Endothelial cell of hepatic sinusoid (primary cell): ENCODE results near the gene GPC5.
"Not testable (repeated sequence)": the region's sequence is repeated elsewhere in the genome, so short reads cannot be mapped to it uniquely, and the experiment has no call there.

Experiments used
- in situ Hi-C: cut with HindIII; loops from 2 replicates; pipeline ENCODE4 v1.10.0; 2017; ENCODE audit warnings: low sequenced_read_pairs

GPC5 gene

DNA sequence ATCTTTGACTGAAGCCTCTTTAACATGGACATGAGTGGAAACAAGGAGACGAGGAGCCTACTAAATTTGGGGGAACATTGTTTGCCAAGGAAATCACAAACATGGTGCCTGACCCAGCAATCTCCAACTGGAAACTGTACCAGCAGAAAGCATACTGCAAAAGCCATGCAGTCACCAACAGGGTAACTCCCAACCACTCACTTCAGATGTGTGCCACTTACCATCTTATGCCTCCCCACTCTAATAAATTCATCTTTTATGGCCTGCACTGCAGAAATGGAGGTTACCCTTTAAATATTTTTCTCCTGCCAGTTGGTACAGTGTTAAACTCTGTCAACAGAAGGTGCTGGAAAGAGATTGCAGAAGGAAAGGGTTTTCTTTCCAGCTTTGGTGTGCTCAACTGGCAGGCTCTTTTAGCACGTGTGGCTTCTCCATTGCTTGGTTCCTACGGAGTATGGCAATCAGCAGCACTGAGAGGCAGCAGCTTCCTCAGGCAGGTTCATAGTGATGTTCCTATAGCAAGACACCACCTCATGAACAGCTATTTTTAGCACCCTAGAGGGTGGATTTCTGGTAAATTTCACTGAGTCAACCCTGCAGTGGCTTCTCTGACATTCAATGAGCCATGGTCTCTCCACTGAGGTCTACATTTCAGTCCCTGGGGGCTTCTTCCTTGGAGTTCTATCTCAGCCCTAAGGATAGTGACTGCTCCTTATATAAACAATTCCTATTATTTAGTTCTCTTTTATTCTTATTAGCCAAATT is 29.6 kb upstream of the GPC5 start:
- in situ Hi-C loops: no loop called here

- in situ Hi-C loops: no loop called here
Observed at GRCh38 chr13:91369441-91369831, 29.0 kb upstream of the GPC5 start.

- in situ Hi-C loops: no loop called here
Observed at GRCh38 chr13:91370501-91370900, 27.9 kb upstream of the GPC5 start.

DNA sequence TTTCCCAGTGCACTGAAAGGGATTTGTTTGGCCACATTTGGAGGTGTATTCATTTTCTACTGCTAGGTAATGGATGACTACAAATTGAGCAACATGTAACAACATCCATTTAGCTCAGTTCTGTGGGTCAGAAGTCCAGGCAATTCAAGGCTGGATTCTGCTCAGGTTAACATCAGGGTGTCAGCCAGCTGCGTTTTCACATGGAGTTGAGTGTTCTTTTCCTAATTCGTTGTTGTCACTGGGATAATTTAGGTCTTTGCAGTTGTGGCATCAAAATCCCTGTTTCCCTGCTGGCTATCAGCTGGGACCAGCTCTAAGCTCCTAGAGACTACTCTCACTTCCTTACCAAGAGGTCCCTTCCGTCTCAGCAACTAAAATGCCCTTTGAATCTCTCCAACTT is 25.5 kb upstream of the GPC5 start:
- in situ Hi-C loops: no loop called here

DNA sequence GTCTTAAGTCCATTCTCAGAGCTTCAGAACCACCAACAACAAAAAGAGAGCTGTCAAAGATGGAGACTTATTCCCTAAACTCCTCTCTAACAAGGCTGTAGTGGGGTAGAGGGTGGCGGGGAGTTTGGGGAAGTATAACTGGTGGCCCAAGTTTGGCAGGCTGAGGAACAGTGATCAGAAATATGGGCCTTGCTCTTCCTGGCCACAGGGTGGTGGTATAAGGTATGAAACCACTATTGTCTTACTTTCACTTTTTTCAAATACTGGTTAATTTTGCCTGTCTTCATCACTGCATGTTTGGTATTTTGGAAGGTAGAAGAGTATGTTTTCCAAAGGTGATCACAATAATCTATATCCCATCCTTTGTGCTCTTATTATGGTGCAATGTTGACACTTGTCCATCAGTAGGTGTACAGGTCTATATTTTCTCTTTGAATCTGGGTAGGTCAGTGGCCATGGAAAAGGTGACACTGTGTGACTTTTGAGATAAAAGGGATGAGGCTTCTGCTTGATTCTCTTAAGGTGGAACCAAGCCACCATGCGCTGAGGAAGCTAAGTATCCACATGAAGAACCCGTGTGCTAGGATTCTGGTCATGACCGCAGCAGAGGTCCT is 23.2 kb upstream of the GPC5 start:
- in situ Hi-C loops: no loop called here

- in situ Hi-C loops: no loop called here
Observed at GRCh38 chr13:91381371-91381770, 17.1 kb upstream of the GPC5 start.

DNA sequence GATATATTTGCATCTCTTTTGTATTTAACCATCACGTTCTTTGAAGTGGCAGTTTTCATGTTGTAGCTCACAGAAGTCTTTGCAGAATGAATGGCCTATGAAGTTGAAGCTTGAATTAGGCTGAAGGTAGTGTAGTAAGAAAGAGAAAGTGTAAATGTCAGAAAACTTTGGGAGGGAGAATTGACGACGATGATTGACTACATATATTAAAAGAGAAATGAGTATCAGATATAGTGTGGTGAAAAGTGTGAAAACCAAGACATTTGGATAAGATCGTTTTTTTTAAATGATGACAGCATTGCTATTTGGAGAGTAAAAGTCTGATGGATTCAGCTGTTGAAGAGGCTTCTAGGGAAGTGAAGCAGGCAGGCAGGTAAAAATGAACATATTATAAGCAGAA is 14.6 kb upstream of the GPC5 start:
- in situ Hi-C loops: no loop called here

- in situ Hi-C loops: no loop called here
Observed at GRCh38 chr13:91384896-91385295, 13.5 kb upstream of the GPC5 start.

- in situ Hi-C loops: no loop called here
Observed at GRCh38 chr13:91389186-91389585, 9.2 kb upstream of the GPC5 start.

DNA sequence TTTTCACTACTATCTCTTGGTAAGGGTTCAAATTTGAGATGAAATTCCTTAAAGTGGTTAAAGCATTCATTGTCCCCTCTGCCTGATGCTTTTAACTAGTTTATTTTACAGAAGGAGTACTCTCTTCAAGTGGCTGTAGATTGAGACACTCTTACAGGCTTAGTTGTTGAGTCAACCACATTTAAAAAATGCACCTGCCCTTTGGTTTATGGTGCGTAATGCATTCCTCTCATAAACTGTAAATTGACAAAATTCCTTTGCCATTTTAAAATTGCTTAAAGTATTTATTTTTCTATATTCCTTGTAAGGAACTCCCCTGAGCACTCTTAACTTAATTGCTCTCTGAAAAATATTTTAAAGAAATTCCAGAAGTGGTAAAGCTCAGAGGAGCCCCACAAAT is 826 bp upstream of the GPC5 start:
- in situ Hi-C loops: no loop called here

DNA sequence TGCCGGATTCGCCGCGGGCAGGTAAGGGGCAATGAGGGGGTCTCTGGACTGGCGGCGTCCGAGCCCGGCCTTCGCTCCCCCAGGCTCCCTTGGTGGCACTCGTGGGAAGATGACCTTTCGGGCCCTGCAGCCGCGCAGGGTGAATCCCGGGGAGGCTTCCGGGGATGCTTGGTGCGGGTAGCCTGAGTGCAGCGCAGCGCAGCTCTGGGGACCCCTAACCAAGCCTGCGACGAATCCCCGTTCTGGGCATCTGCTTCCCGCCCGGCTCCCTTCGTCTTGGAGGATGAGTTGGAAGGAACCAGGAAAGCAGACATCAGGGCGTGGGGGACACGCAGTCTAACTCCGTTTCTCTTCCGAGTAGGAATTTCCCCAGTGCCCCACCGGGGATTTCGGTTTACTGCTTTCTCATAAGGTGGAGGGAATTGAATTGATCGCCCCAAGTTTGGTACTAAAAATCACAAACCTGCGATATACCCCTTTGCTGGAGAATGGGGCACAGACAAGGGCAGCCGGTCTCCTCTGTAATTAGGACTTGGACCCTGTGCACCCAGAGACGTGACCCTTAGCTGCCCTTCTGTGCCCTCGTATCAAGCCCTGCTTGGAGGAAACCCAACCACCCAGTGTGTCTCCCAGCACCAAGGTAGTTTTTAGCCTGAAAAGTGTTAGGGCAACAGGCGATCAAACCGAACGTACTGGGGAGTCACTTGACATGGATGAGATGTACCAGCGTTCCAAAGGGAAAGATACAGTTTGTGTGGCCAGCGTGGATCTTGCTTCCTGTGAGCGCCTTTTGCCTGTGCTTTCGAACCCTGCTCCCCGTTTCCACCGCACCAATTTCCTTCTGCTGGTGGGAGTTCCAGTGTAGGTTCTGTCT is 1.0 kb downstream of the GPC5 start:
- in situ Hi-C loops: no loop called here

DNA sequence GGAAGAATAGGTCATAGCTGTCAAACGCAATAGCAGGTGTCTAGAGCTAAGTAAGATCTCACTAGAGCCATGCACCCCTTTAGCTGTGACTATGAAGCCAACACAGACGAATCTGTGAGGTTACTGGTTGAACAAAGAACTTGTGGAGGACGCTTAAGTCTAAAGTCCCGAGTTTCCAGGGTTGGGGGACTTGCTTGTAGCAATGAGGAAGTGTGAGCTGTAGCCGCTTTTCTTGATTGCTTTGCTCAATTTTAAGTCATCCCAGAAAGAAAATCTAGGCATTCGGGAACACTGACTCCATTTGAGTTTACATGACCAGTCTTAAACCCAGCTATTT is 1.6 kb downstream of the GPC5 start:
- in situ Hi-C loops: no loop called here

GRCh38 chr13:91400671-91401070 is 2.2 kb downstream of the GPC5 start:
- in situ Hi-C loops: no loop called here

GRCh38 chr13:91401920-91402319 is 3.5 kb downstream of the GPC5 start:
- in situ Hi-C loops: no loop called here

DNA sequence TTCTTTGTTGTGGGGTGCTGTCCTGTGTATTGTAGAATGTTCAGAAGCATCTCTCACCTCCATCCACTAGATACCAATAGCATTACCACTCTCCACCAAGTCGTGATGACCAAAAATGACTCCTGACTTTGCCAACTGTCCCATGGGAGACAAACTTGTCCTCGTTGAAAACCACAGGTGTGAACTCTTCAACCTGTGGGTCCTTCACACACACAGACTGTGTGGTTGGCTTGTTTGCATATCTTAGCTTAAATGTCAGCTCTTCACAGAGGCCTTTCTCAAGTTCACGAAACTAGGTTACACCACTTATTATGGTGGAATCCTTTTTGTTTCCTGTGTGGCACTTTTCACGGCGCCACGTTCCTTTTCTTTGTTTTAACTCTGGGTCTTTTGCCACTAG is 6.8 kb downstream of the GPC5 start:
- in situ Hi-C loops: no loop called here

DNA sequence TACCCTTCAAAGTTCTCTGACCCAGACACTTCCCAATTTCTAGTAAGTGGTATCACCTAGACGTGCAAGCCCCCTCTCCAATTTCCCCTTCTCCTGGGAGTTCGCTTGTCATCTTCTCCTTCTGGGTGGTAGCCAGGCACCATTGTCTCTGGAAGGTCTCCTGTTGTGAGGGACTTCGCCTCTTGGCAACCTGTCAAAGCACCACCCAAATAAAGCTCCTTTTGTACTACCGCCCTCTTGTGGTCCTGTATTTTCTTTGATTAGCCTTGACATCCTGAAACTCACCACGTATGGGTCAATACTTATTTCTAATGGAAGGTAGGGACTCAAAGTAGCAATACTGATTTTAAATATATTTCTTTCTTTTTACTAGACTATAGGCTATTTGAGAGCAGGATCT is 8.2 kb downstream of the GPC5 start:
- in situ Hi-C loops: no loop called here

- in situ Hi-C loops: no loop called here
Observed at GRCh38 chr13:91408971-91409370, 10.6 kb downstream of the GPC5 start.

GRCh38 chr13:91416579-91416978 is 18.2 kb downstream of the GPC5 start:
- in situ Hi-C loops: not testable (repeated sequence)

DNA sequence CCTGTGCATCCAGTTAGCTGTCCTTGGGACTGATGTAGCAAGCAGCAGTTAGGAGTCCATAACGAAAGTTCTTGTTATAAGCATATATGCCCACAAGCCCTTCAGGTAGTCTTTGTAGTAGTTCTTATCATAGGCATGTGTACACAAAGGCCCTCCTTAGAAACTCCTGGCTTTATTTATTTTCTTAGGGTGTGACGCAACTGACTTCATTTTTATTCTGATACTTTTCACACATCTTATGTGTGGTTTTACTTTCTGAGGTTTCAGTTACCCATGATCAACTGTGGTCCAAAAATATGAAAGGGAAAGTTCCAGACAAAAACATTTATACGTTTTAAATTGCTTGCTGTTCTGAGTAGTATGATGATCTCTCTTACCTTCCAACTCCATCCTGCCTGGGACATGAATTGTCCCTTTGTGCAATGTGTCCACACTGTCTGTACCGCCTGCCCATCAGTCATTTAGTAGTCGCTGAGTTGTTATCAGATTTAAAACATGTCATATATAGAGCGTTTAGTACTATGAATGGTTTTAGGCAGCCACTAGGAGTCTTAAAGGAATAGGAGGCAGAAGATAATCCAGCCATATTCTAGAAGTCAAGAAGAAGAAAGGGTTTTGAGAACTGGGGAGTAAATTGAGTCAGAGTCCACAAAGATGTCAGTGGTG is 19.4 kb downstream of the GPC5 start:
- in situ Hi-C loops: no loop called here

GRCh38 chr13:91426913-91427312 is 28.5 kb downstream of the GPC5 start:
- in situ Hi-C loops: no loop called here

DNA sequence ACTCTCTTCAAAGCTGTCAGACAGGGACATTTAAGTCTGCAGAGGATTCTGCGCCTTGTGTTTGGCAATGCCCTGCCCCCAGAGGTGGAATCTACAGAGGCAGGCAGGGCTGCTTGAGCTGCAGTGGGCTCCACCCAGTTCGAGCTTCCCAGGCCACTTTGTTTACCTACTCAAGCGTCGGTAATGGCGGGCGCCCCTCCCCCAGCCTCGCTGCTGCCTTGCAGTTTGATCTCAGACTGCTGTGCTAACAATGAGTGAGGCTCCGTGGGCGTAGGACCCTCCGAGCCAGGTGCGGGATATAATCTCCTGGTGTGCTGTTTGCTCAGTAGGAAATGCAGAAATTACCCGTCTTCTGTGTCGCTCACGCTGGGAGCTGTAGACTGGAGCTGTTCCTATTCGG is 40.3 kb downstream of the GPC5 start:
- in situ Hi-C loops: not testable (repeated sequence)
